Sigmoid colon (tissue), 4 donors: ENCODE results near the gene SIRT1.

Experiments used
- EP300 ChIP-seq, 4 donors: sonication (generic); formaldehyde crosslinking; IDR thresholded peaks; one replicate each; pipeline ENCODE4 v1.6.1; 2017; ENCODE audit warnings: antibody characterized with exemption in 4 of 4
- POLR2A ChIP-seq, 2 donors: fragments of 450-650 bp; IDR thresholded peaks; one replicate each; pipeline ENCODE4 v1.6.1; 2016; ENCODE audit warnings: antibody characterized with exemption in 2 of 2, mild to moderate bottlenecking in 2 of 2, moderate library complexity in 2 of 2
- POLR2AphosphoS5 ChIP-seq, 4 donors: sonication (generic); formaldehyde crosslinking; IDR thresholded peaks; one replicate each; pipeline ENCODE4 v1.6.1; 2017; ENCODE audit warnings: antibody characterized with exemption in 4 of 4
- TF ChIP-seq, protein P1 (sequence below), 4 experiments: fragments of 450-650 bp in 3 of 4; fragments of 200-600 bp in 1 of 4; IDR thresholded peaks; one replicate each; pipeline ENCODE4 v1.5.1; 2016 to 2019; ENCODE audit warnings: antibody characterized with exemption in 4 of 4, mild to moderate bottlenecking in 3 of 4, moderate library complexity in 2 of 4

DNA sequence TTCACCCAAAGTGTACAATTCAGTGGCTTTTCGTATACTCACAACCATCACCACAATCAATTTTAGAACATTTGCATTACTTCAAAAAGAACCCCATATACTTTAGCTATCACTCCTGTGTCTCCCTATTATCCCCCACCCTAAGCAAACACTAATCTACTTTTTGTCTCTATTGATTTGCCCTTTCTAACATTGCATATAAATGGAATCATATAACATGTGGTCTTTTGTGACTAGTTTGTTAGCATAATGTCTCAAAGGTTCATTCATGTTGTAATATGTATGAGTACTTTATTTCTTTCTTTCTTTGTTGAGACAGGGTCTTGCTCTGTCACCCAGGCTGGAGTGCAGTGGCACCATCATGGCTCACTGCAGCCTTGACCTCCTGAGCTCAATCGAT is 25.5 kb upstream of the SIRT1 start:
- TF ChIP-seq, protein P1, sequence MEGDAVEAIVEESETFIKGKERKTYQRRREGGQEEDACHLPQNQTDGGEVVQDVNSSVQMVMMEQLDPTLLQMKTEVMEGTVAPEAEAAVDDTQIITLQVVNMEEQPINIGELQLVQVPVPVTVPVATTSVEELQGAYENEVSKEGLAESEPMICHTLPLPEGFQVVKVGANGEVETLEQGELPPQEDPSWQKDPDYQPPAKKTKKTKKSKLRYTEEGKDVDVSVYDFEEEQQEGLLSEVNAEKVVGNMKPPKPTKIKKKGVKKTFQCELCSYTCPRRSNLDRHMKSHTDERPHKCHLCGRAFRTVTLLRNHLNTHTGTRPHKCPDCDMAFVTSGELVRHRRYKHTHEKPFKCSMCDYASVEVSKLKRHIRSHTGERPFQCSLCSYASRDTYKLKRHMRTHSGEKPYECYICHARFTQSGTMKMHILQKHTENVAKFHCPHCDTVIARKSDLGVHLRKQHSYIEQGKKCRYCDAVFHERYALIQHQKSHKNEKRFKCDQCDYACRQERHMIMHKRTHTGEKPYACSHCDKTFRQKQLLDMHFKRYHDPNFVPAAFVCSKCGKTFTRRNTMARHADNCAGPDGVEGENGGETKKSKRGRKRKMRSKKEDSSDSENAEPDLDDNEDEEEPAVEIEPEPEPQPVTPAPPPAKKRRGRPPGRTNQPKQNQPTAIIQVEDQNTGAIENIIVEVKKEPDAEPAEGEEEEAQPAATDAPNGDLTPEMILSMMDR (IDR thresholded peaks at IDR 0.05): no peak
- no peak for TF ChIP-seq POLR2AphosphoS5 (IDR thresholded peaks at IDR 0.05)
- no peak for TF ChIP-seq EP300 (IDR thresholded peaks at IDR 0.05)
- TF ChIP-seq POLR2A (IDR thresholded peaks at IDR 0.05): no peak
